ENCODE results near the gene MYH11.
"Not testable (repeated sequence)": the region's sequence is repeated elsewhere in the genome, so short reads cannot be mapped to it uniquely, and the experiment has no call there.

The MYH11 gene

DNA sequence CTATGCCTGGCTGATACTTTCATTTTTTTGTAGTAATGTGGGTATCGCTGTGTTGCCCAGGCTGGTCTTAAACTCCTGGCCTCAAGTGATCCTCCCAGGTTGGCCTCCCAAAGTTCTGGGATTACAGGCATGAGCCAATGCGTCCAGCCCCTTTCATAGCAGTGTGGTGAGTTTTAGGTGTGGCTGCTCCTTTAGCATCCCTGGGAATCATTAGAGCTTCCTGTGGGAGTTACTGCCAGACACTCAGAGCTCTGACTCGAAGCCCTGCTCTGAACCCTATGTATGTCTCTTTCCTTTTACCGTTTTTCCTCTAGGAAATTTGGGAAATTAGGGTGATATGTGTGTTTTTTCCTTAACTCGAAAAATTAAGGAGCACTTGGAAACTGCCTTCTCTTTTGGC, 162.3 kb downstream of the MYH11 start:
- DNase-seq: no peak
- Histone ChIP-seq H3K27me3 (ENCODE audit: insufficient read depth, low read depth, severe bottlenecking) (no peaks in the 10 kb centered on the region), H3K9me3 (ENCODE audit: severe bottlenecking) (no peaks in the 10 kb centered on the region), H3K36me3 (peaks cover 81% of the 10 kb centered on the region), H3K27ac (no peak overlapping the region), H3K4me3 (ENCODE audit: low read depth, low read length) (no peak overlapping the region)
- TF ChIP-seq, protein P1, sequence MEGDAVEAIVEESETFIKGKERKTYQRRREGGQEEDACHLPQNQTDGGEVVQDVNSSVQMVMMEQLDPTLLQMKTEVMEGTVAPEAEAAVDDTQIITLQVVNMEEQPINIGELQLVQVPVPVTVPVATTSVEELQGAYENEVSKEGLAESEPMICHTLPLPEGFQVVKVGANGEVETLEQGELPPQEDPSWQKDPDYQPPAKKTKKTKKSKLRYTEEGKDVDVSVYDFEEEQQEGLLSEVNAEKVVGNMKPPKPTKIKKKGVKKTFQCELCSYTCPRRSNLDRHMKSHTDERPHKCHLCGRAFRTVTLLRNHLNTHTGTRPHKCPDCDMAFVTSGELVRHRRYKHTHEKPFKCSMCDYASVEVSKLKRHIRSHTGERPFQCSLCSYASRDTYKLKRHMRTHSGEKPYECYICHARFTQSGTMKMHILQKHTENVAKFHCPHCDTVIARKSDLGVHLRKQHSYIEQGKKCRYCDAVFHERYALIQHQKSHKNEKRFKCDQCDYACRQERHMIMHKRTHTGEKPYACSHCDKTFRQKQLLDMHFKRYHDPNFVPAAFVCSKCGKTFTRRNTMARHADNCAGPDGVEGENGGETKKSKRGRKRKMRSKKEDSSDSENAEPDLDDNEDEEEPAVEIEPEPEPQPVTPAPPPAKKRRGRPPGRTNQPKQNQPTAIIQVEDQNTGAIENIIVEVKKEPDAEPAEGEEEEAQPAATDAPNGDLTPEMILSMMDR (IDR thresholded peaks at IDR 0.05; ENCODE audit: low read depth, low read length): no peak

DNA sequence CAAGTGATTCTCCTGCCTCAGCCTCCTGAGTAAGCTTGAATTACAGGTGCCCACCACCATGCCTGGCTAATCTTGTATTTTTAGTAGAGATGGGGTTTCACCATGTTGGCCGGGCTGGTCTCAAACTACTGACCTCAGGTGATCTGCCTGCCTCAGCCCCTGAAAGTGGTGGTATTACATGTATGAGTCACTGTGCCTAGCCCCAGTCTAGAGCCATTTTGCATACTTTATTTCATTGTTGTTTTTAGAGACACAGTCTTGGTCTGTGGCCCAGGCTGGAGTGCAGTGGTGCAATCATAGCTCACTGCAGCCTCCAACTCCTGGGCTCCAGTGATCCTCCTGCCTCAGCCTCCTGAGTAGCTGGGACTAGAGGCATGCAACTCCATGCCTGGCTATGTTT, 164.3 kb downstream of the MYH11 start:
- not testable (repeated sequence) for H3K9me3 ChIP-seq (ENCODE audit: severe bottlenecking); H3K27ac ChIP-seq; DNase-seq; H3K4me3 ChIP-seq (ENCODE audit: low read depth, low read length); H3K27me3 ChIP-seq (ENCODE audit: insufficient read depth, low read depth, severe bottlenecking)
- H3K36me3 ChIP-seq: peaks cover 79% of the 10 kb centered on the region

DNA sequence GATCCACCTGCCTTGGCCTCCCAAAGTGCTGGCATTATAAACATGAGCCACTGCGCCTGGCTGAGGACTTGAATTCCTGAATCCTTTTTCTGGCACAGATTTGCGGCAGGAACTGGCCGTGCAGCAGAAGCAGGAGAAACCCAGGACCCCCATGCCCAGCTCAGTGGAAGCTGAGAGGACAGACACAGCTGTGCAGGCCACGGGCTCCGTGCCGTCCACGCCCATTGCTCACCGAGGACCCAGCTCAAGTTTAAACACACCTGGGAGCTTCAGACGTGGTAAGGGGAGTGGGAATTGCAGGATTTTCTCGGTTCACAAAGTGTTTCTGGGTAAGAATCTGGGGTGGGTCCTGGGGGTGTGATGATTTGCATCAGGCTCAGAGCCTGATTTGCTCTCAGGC, 165.8 kb downstream of the MYH11 start:
- DNase-seq: no peak
- Histone ChIP-seq H3K9me3 (ENCODE audit: severe bottlenecking) (no peaks in the 10 kb centered on the region), H3K27ac (no peak overlapping the region), H3K4me3 (ENCODE audit: low read depth, low read length) (no peak overlapping the region), H3K27me3 (ENCODE audit: insufficient read depth, low read depth, severe bottlenecking) (no peaks in the 10 kb centered on the region), H3K36me3 (peaks cover 75% of the 10 kb centered on the region)
- TF ChIP-seq, protein P1 (IDR thresholded peaks at IDR 0.05; ENCODE audit: low read depth, low read length): no peak

DNA sequence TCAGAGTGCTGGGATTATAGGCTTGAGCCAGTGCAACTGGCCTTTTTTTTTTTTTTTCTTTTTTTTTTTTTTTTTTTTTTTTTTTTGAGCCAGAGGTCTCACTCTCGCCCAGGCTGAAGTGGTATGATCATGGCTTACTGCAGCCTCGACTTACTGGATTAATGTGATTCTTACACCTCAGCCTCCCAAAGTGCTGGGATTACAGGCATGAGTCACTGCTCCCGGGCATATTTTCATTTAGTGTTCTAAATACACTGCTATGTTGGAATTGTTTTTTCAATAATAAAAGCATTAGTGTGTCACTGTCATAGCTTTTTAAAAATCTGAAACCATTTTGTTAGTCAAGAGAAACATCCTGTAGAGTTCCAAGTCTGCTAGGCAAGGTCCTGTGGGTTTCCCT, 166.5 kb downstream of the MYH11 start:
- DNase-seq: no peak
- H3K4me3 ChIP-seq (ENCODE audit: low read depth, low read length): no peak overlapping the region
- H3K9me3 ChIP-seq (ENCODE audit: severe bottlenecking): no peaks in the 10 kb centered on the region
- H3K27me3 ChIP-seq (ENCODE audit: insufficient read depth, low read depth, severe bottlenecking): no peaks in the 10 kb centered on the region
- TF ChIP-seq, protein P1 (IDR thresholded peaks at IDR 0.05; ENCODE audit: low read depth, low read length): no peak
- peaks cover 78% of the 10 kb centered on the region for H3K36me3 ChIP-seq
- no peak overlapping the region for H3K27ac ChIP-seq

DNA sequence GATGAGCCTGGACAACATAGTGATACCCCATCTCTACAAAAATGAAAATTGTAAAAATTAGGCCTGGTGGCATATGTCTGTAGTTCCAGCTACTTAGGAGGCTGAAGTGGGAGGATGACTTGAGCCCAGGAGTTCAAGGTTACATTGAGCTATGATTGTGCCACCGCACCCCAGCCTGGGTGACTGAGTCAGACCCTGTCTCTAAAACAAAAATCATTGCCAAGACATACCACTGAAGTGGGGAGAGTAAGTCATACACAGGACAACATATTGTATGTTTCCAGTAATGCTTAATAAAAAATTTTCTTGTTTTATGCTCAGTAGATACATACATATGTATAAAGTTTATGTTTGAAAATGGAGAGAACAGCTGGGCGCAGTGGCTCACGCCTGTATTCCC, 167.5 kb downstream of the MYH11 start:
- H3K4me3 ChIP-seq (ENCODE audit: low read depth, low read length): no peak overlapping the region
- H3K36me3 ChIP-seq: peaks cover 79% of the 10 kb centered on the region
- no peaks in the 10 kb centered on the region for H3K27me3 ChIP-seq (ENCODE audit: insufficient read depth, low read depth, severe bottlenecking)
- no peak overlapping the region for H3K27ac ChIP-seq
- no peak for DNase-seq
- TF ChIP-seq, protein P1 (IDR thresholded peaks at IDR 0.05; ENCODE audit: low read depth, low read length): no peak
- H3K9me3 ChIP-seq (ENCODE audit: severe bottlenecking): no peaks in the 10 kb centered on the region

DNA sequence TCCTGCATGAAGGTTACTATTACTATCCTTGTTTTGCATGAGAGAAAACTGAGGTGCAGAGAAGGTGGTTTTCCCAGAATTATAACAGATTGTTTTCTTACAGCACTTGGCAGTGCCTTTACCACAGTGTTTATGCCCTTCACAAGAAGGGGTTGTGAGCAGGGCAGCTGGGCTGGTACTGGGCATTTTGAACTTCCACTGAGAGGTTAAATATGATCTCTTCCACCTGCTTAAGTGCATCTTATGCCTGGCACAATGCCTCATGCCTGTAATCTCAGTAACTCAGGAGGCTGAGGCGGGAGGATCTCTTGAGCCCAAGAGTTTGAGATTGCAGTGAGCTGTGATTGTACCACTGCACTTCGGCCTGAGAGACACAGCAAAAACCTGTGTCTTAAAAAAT, 170.5 kb downstream of the MYH11 start:
- Histone ChIP-seq H3K27me3 (ENCODE audit: insufficient read depth, low read depth, severe bottlenecking) (no peaks in the 10 kb centered on the region), H3K27ac (no peak overlapping the region), H3K9me3 (ENCODE audit: severe bottlenecking) (no peaks in the 10 kb centered on the region), H3K4me3 (ENCODE audit: low read depth, low read length) (no peak overlapping the region), H3K36me3 (peaks cover 62% of the 10 kb centered on the region)
- DNase-seq: no peak
- TF ChIP-seq, protein P1 (IDR thresholded peaks at IDR 0.05; ENCODE audit: low read depth, low read length): no peak

All from WERI-Rb-1 (cell line).